ENCODE results near the gene CBFA2T3. TPM values are rescaled to one million over a fixed set of nuclear protein-coding genes. Genes with fewer than 3 reads are reported as not detected.

Gene CBFA2T3
- total RNA-seq, result under 1 TPM in 1 of 2 donors, not detected in 1; 0.19 TPM

DNA sequence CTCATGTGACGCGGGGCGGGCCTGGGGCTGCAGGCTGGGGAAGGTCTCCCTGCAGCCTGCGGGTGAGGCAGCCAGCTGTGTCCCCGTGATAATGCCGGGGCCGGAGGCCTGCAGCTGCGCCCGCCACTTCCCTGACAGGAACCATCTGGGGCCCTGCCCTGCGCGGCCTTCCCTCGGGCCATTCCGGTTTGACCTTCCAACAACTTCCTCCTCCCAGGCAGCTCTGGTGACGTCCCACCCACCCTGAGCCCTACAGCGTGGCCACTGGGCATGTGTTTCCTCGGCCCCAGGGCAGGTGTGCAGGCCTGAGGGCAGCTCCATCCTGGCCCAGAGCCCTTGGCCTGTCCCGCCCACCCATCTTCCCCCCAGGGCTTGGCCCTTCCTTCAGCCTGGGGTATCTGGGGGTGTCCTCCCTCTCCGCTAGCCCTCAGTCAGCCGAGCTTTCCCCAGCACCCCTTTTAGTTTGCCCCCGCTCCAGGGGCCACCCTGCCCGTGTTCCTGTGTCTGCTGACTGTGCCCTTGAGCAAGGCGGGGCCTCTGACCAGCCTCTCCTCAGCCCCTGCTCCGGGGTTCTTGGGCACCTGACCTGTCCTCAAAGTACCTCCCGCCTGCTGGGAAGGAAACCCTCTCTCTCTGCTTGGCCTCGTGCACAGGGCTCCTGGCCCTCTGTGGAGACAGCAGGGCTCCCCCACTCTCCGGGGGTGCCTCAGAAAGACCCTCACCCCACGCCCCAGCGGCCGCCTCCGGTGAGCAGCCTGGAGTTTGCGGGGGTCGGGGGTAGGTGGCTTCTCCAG lies at the start of gene CBFA2T3:
TSS of gene CBFA2T3 (minus strand) at position 190 of the 794 bp plus-strand sequence. CDS start 400 bp downstream, outside the sequence.
- no peaks in the 10 kb centered on the region for H3K9me3 Mint-ChIP-seq
- no peaks in the 10 kb centered on the region for H3K36me3 Mint-ChIP-seq (ENCODE audit: low read depth)
- no peak within 1 kb of the TSS for H3K27ac Mint-ChIP-seq

DNA sequence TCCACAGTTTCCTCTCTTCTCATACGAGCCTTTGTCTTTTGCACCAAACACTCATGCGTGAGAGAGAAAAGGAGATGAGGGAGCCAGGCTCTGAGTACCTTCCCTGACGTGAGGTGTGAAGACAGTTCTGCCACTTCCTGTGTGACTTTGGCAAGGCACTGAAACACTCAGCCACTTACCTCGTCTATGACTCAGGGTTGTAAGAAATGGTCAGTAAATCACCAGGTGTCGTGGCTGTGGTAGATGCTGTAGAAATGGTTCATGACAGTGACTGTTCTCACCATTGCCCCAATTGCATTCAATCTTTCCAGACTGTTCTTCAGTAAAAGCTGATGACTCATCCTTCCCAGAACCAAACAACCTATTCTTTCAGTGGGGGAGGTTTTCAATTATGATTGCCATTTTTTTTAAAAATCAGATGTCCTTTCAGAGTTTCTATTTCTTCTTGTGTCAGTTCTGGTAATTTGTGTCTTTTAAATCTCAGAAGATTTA lies 49.2 kb upstream of the CBFA2T3 start:
- Mint-ChIP-seq H3K36me3 (ENCODE audit: low read depth) (peaks cover 6% of the 10 kb centered on the region), H3K4me1 (peaks cover 13% of the 10 kb centered on the region), H3K4me3 (peak overlapping the region; percentile 54), H3K27ac (peak overlapping the region; percentile 80), H3K9me3 (peaks cover 9% of the 10 kb centered on the region), H3K27me3 (peaks cover 5% of the 10 kb centered on the region)
- ATAC-seq (replicated peaks), result peak; percentile 99

More for the DNA sequence above, at the start of gene CBFA2T3:
- ATAC-seq (replicated peaks), result no peak
- Mint-ChIP-seq H3K4me3 (no peak within 1 kb of the TSS), H3K4me1 (no peaks in the 10 kb centered on the region), H3K27me3 (peaks cover 19% of the 10 kb centered on the region)

DNA sequence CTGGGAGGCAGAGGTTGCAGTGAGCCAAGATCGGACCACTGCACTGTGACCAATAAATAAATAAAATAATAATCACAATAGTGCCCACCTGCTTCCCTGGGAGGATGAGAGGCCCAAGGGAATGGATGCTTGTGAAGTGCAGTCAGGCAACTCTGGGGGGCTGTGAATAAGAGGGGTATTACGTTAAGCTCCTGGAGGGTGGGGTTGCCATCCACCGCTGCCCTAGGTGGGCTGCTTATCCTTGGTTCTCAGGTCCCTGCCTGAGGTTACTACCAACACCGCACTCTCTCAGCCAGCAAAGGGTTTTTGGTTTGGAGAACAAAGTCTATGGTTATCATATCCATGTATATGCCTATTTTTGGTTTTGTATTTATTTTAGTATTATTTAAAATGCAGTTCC lies 48.6 kb upstream of the CBFA2T3 start:
- Mint-ChIP-seq H3K27me3 (peaks cover 5% of the 10 kb centered on the region), H3K36me3 (ENCODE audit: low read depth) (peaks cover 6% of the 10 kb centered on the region), H3K27ac (peak overlapping the region; percentile 80), H3K4me3 (peak overlapping the region; percentile 54), H3K4me1 (peaks cover 13% of the 10 kb centered on the region), H3K9me3 (peaks cover 9% of the 10 kb centered on the region)
- no peak for ATAC-seq (replicated peaks)

DNA sequence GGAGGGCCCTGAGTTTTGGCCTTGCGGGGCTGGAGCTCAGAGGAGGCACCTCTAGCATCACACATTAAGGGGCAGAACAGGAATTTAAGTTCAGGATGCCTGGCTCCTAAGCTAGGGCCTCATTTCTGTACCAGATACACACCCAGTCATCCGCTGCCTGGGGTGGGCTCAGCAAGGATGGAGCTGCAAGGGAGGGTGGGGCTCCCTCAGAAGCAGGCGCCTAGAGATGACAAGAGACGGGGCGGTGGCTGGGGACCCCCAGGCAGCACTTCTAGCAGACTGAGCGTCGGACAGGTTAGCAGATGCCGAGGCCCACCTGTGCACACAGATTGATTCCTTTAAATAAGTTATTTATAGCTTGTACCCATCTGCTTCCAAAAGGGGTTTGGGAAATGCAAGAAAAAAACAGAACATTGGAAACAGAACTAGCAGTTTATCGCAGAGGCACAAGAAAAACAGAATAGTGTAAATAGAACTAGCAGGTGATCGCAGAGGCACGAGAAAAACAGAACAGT lies 47.6 kb upstream of the CBFA2T3 start:
- peak overlapping the region; percentile 15 for H3K27ac Mint-ChIP-seq
- peaks cover 6% of the 10 kb centered on the region for H3K36me3 Mint-ChIP-seq (ENCODE audit: low read depth)
- no peak overlapping the region for H3K4me3 Mint-ChIP-seq
- ATAC-seq (replicated peaks), result no peak
- peaks cover 13% of the 10 kb centered on the region for H3K4me1 Mint-ChIP-seq
- peaks cover 5% of the 10 kb centered on the region for H3K27me3 Mint-ChIP-seq
- H3K9me3 Mint-ChIP-seq, result peaks cover 9% of the 10 kb centered on the region

DNA sequence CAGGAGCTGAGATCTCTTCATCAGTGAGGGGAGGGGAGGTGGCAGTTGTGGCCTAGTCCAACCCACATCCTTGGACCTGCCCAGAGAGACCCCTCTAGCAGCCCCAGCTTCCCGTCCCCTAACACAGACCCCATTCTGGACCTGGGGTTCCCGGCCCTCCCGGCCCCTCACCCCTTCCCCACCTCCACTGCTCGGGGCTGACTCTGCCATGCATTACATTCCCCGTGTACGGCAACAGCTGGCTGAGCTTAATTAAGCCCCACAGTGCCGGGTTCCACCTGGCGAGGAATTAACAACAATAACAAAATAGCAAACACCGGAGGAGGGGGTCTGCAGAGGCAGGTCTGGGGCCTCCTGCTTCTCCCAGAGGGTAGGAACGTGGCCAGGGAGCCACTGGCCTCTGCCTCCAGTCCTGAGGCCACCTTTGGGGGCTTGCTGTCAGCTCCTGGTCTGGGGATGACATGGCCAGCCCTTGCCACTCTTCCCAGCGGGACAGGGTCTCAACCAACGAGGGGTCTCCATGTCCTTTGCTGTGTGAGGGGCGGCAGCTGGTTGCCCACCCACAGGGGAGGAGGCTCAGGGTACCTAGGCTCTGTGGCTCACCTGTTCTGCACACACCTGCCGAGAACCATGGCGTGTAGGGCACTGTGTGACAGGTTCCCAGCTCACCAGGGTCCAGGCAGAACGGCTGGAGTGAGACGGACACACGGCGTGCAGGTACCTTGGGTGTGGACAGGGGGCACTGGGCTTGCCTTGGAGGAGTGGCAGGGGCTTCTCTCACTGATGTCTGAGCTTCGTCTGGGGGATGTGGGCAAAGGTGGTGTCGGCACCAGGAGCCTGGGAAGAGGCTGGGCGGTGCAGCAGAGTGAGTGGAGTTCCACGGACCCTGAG lies 46.9 kb upstream of the CBFA2T3 start:
- Mint-ChIP-seq H3K27ac (peak overlapping the region; percentile 15), H3K36me3 (ENCODE audit: low read depth) (peaks cover 6% of the 10 kb centered on the region), H3K4me3 (no peak overlapping the region), H3K27me3 (peaks cover 5% of the 10 kb centered on the region), H3K9me3 (peaks cover 9% of the 10 kb centered on the region), H3K4me1 (peaks cover 13% of the 10 kb centered on the region)
- ATAC-seq (replicated peaks), result no peak

DNA sequence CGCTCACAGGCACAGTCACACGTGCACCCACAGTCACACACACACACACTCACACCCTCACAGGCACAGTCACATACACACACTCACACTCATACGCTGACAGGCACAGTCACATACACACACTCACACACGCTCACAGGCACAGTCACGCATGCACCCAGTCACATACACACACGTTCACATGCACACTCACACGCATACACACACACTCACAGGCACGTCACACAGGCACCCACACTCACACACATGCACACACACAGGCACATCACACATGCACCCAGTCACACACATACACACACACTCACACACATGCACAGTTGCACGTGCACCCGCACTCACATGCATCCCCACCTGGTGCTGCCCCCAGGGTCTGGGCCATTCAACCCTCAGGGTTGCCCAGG lies 46.1 kb upstream of the CBFA2T3 start:
- peaks cover 5% of the 10 kb centered on the region for H3K27me3 Mint-ChIP-seq
- peaks cover 6% of the 10 kb centered on the region for H3K36me3 Mint-ChIP-seq (ENCODE audit: low read depth)
- peak overlapping the region; percentile 4 for H3K27ac Mint-ChIP-seq
- no peak for ATAC-seq (replicated peaks)
- peaks cover 9% of the 10 kb centered on the region for H3K9me3 Mint-ChIP-seq
- peaks cover 13% of the 10 kb centered on the region for H3K4me1 Mint-ChIP-seq
- no peak overlapping the region for H3K4me3 Mint-ChIP-seq

DNA sequence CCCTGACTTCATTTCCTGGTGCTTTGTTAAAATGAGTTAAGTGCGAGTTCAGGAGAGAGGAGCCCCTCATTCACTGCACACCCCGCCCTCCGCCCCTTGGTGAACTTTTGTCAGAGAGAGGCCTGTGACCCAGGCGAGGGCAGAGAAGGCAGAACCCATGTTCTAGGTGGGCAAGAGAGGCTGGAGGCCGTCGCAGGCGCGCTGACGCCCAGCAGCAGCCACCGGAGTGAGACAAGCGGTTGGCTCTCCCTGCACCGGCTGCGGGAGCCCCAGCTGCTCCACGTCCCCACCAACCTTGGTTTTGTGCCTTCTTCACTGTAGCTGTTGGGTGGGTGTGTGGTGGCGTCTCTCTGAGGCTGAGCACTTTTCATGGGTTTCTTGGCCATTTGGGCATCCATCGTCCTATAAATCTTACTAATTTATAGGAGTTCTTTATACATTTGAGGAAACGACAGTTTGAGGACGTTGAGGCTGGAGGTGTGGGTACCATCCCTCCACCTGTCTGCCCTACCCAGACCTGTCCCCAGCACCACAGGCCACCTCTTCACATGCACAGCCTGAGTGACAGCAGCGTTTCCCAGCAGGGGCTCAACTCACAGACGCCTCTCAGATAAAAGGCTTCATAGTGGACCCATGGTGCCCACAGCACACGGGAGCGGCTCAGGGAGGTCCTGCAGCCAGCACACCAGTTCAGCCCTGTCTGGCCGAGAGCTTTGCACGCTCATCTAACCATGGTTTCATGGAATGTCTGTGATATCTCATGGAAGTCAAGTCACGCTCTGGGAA lies 45.2 kb upstream of the CBFA2T3 start:
- Mint-ChIP-seq H3K27me3 (peaks cover 5% of the 10 kb centered on the region), H3K36me3 (ENCODE audit: low read depth) (peaks cover 6% of the 10 kb centered on the region), H3K9me3 (peaks cover 5% of the 10 kb centered on the region), H3K27ac (no peak overlapping the region), H3K4me1 (peaks cover 13% of the 10 kb centered on the region), H3K4me3 (no peak overlapping the region)
- ATAC-seq (replicated peaks), result no peak

DNA sequence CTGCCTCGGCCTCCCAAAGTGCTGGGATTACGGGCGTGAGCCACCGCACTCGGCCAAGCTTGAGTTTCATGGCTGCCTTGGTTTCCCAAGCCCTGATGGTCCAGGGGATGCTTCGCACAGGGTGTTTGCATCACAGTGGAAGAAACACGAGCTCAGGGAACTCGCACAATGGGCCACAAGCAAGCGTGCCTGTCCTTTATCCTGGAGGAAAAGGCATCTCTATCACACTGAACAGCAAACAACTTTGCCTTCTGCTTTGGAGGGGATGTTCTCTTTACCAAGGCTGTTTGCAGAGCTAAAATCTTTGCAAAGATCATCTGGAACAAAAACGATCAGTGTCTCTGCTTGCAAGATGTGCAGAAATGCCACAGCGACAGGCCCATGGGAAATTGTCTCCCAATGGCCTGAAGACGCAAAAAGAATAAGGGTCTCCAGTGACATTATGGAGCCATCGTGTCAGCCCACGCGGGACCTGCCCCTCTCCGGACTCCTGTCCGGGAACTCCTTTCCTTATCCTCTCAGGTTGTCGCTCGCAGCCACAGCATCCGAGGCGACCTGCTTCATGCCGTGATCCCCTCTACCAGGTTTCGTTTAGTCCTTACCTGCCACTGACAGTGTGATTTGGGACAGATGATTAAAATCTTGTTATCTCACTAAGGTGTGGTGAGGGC lies 44.1 kb upstream of the CBFA2T3 start:
- H3K36me3 Mint-ChIP-seq (ENCODE audit: low read depth), result peaks cover 1% of the 10 kb centered on the region
- peaks cover under 1% of the 10 kb centered on the region for H3K9me3 Mint-ChIP-seq
- peaks cover 5% of the 10 kb centered on the region for H3K27me3 Mint-ChIP-seq
- ATAC-seq (replicated peaks), result no peak
- peaks cover 6% of the 10 kb centered on the region for H3K4me1 Mint-ChIP-seq
- H3K27ac Mint-ChIP-seq, result no peak overlapping the region
- H3K4me3 Mint-ChIP-seq, result no peak overlapping the region

DNA sequence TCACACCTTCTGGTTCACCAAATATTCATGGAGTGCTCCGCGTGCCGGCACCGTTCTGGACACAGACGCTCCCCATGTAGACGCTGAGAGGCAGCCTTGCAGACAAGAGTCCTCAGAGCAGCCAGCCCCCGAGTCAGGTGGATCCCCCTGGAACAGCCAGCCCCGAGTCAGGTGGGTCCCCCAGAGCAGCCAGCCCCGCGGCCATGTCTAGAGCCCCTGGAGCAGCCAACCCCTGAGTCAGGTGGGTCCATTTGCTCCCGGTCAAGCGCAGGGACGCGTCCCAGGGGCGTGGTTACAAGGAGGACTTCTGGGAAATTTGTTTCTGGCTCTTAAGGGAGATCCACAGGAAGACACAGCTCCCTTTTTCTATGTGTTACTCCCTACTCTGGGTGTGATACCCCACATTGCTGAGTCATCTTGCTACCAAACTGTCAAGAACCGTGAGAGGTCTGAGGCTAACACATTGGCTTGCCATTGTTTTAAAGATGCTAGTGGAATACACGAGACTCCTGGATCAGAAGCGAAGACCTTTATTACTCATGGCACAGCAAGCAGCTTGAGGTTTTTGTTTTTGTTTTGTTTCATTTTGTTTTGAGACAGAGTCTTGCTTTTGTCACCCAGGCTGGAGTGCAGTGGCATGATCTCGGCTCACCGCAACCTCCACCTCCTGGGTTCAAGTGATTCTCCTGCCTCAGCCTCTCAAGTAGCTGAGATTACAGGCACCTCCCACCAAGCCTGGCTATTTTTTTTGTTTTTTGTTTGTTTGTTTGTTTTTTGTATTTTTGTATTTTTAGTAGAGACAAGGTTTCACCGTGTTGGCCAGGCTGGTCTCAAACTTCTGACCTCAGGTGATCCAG lies 43.3 kb upstream of the CBFA2T3 start:
- peak overlapping the region; percentile 21 for H3K27ac Mint-ChIP-seq
- H3K27me3 Mint-ChIP-seq, result peaks cover 5% of the 10 kb centered on the region
- no peaks in the 10 kb centered on the region for H3K9me3 Mint-ChIP-seq
- no peaks in the 10 kb centered on the region for H3K36me3 Mint-ChIP-seq (ENCODE audit: low read depth)
- H3K4me3 Mint-ChIP-seq, result no peak overlapping the region
- H3K4me1 Mint-ChIP-seq, result peaks cover 5% of the 10 kb centered on the region
- peak; percentile 97 for ATAC-seq (replicated peaks)

DNA sequence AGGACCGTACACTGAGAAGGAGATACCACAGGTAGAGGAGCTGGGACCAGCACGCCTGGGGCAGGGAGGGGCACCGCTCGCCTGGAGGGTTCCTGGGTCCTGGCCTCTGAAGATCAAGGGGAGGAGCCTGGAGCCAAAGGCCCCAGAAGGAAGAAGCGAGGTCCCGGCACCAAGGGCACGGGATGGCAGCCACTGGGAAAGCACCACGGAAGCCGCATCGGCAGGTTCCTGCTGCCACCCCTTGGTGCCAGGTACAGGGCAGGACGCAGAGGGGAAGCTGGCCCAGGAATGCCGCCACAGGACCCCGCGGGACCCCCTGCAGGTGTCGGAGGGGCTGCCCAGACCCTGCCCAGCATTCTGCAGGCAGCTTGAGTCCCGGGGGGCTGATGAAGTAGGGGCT lies 42.5 kb upstream of the CBFA2T3 start:
- ATAC-seq (replicated peaks), result no peak
- Mint-ChIP-seq H3K4me3 (no peak overlapping the region), H3K27ac (no peak overlapping the region), H3K27me3 (peaks cover 5% of the 10 kb centered on the region), H3K4me1 (peaks cover 5% of the 10 kb centered on the region), H3K9me3 (no peaks in the 10 kb centered on the region), H3K36me3 (ENCODE audit: low read depth) (no peaks in the 10 kb centered on the region)

DNA sequence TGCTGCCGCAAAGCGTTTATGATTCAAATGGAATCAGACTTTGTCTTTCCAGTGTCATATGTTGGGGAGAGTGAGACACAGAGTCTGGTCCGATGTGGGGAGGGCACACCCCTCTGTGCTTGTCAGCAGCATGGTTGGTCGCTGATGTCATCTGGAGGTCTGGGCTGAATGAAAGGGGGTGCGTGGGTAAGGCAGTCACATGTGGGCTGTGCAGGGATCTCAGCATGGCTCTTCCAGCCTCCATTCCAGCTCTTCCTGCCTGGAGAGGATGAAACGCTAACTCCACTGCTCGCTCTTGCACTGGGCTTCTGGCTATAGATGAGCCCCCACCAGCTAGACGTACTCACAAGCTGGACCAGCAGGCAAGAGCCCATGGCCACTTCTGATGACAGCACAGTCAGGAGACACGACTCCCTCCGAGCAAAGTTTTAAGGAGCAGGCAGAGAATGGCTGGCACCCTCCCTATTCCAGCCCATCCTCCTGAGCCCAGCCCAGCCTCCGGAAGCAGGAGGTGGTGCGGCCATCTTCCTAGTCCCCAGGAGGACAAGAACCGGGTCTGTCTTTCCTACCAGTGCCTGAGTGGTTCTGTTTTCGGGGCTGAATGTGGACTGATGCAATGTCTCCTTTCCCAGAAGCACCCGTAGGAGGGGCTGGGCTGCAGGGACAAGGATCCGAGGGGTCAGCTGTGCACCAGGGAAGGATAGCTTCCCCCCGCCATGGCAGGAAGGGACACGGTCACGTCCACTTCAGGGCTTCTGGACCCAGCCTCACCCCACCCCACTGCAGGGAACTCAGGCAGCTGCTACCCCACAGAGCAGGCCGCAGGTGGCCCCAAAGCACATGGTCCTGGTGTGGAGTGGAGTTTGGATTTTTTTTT lies 41.5 kb upstream of the CBFA2T3 start:
- peaks cover 8% of the 10 kb centered on the region for H3K27me3 Mint-ChIP-seq
- peaks cover 5% of the 10 kb centered on the region for H3K4me1 Mint-ChIP-seq
- H3K4me3 Mint-ChIP-seq, result no peak overlapping the region
- ATAC-seq (replicated peaks), result no peak
- no peaks in the 10 kb centered on the region for H3K36me3 Mint-ChIP-seq (ENCODE audit: low read depth)
- H3K9me3 Mint-ChIP-seq, result no peaks in the 10 kb centered on the region
- no peak overlapping the region for H3K27ac Mint-ChIP-seq
